ENCODE measurements around the gene NPW. TPM values are rescaled to one million over a fixed set of nuclear protein-coding genes. Genes with fewer than 3 reads are reported as not detected.
"Not testable (repeated sequence)": the region's sequence is repeated elsewhere in the genome, so short reads cannot be mapped to it uniquely, and the experiment has no call there.

The NPW gene
- total and polyA plus RNA-seq, 2 experiments from 2014 or later = 3.3 to 38.6 TPM

GRCh38 chr16:2009791-2010510 lies 9.6 kb upstream of the NPW start, which contains the start of gene ZNF598:
Gene ZNF598 (minus strand): TSS chr16:2009821.
- Histone ChIP-seq H3K27ac (peak within 1 kb of the TSS; percentile 92), H3K9me3 (ENCODE audit: low read depth) (no peaks in the 10 kb centered on the region), H3K27me3 (no peaks in the 10 kb centered on the region), H3K4me1 (ENCODE audit: low read depth) (peaks cover 14% of the 10 kb centered on the region), H3K4me3 (peak within 1 kb of the TSS; percentile 92), H3K36me3 (no peaks in the 10 kb centered on the region)
- DNase-seq (ENCODE audit: low read depth in 1 of 2, low spot score in 1 of 2) = peak; percentile 90 to 94
- no peak for TF ChIP-seq CTCF (IDR thresholded peaks at IDR 0.05; ENCODE audit: low read depth, low read length)

- H3K9me3 ChIP-seq (ENCODE audit: low read depth); H3K27me3 ChIP-seq; H3K4me3 ChIP-seq; H3K36me3 ChIP-seq; DNase-seq (ENCODE audit: low read depth in 1 of 2, low spot score in 1 of 2); H3K27ac ChIP-seq: not testable (repeated sequence)
- peaks cover 18% of the 10 kb centered on the region for H3K4me1 ChIP-seq (ENCODE audit: low read depth)
Observed at GRCh38 chr16:2011726-2012125, 7.9 kb upstream of the NPW start.

- no peaks in the 10 kb centered on the region for H3K9me3 ChIP-seq (ENCODE audit: low read depth)
- no peak for DNase-seq (ENCODE audit: low read depth in 1 of 2, low spot score in 1 of 2)
- no peak overlapping the region for H3K27ac ChIP-seq
Observed at GRCh38 chr16:2013527-2013926, 6.1 kb upstream of the NPW start.

GRCh38 chr16:2015117-2015946 lies 4.3 kb upstream of the NPW start:
- H3K9me3 ChIP-seq (ENCODE audit: low read depth) = no peaks in the 10 kb centered on the region
- no peaks in the 10 kb centered on the region for H3K36me3 ChIP-seq
- peaks cover 11% of the 10 kb centered on the region for H3K4me1 ChIP-seq (ENCODE audit: low read depth)
- H3K27ac ChIP-seq = no peak overlapping the region
- no peak overlapping the region for H3K4me3 ChIP-seq
- peaks cover 30% of the 10 kb centered on the region for H3K27me3 ChIP-seq
- peak in 1 of 2 donors; percentile 11 for DNase-seq (ENCODE audit: low read depth in 1 of 2, low spot score in 1 of 2)
- TF ChIP-seq CTCF (IDR thresholded peaks at IDR 0.05; ENCODE audit: low read depth, low read length) = no peak

More at GRCh38 chr16:2013527-2013926, 6.1 kb upstream of the NPW start:
- no peak for TF ChIP-seq CTCF (IDR thresholded peaks at IDR 0.05; ENCODE audit: low read depth, low read length)
- H3K36me3 ChIP-seq = no peaks in the 10 kb centered on the region
- H3K4me3 ChIP-seq = no peak overlapping the region
- peaks cover 12% of the 10 kb centered on the region for H3K27me3 ChIP-seq
- H3K4me1 ChIP-seq (ENCODE audit: low read depth) = peaks cover 13% of the 10 kb centered on the region

- Histone ChIP-seq H3K4me1 (ENCODE audit: low read depth) (peaks cover 12% of the 10 kb centered on the region), H3K36me3 (no peaks in the 10 kb centered on the region), H3K27me3 (peaks cover 35% of the 10 kb centered on the region), H3K9me3 (ENCODE audit: low read depth) (no peaks in the 10 kb centered on the region), H3K27ac (no peak overlapping the region), H3K4me3 (no peak overlapping the region)
- DNase-seq (ENCODE audit: low read depth in 1 of 2, low spot score in 1 of 2) = no peak
- no peak for TF ChIP-seq CTCF (IDR thresholded peaks at IDR 0.05; ENCODE audit: low read depth, low read length)
Observed at GRCh38 chr16:2015947-2016208, 3.7 kb upstream of the NPW start.

GRCh38 chr16:2016407-2016922 lies 3.1 kb upstream of the NPW start:
- Histone ChIP-seq H3K27me3 (peaks cover 41% of the 10 kb centered on the region), H3K4me1 (ENCODE audit: low read depth) (peaks cover 12% of the 10 kb centered on the region), H3K9me3 (ENCODE audit: low read depth) (no peaks in the 10 kb centered on the region), H3K4me3 (no peak overlapping the region), H3K36me3 (no peaks in the 10 kb centered on the region), H3K27ac (no peak overlapping the region)
- DNase-seq (ENCODE audit: low read depth in 1 of 2, low spot score in 1 of 2) = no peak
- peak; percentile 50 for TF ChIP-seq CTCF (IDR thresholded peaks at IDR 0.05; ENCODE audit: low read depth, low read length)

All from cardiac muscle cell (in vitro differentiated cells and primary cell).